PC-9 (cell line): ENCODE measurements around the gene CCNB1IP1. TPM values are rescaled to one million over a fixed set of nuclear protein-coding genes. Genes with fewer than 3 reads are reported as not detected.
A peak's percentile ranks its signal among the peaks of the same experiment; 100 is the strongest.
"Not testable (repeated sequence)": the region's sequence is repeated elsewhere in the genome, so short reads cannot be mapped to it uniquely, and the experiment has no call there.

Source experiments
- BruUV-seq: library from RNA; stranded (reverse); fragments of 400-500 nt; replicated peaks from 2 replicates; lab custom pipeline; 2021; lab: Mats Ljungman, UMichigan
- CTCF ChIA-PET: fragments of 300-600 bp; sonication (Branson Sonifier 250); formaldehyde crosslinking; loops from one replicate; lab custom pipeline; 2022; ENCODE audit warnings: antibody characterized with exemption; lab: Charles Lee
- POLR2A ChIA-PET: fragments of 300-600 bp; sonication (Branson Sonifier 250); formaldehyde crosslinking; loops from one replicate; lab custom pipeline; 2022; ENCODE audit warnings: antibody characterized with exemption; ENCODE audit not compliant: unreplicated experiment; lab: Charles Lee
- DNase-seq, 2 experiments: peaks; one replicate each; pipeline versions ENCODE4 v3.0.0 to v3.0.0-alpha.2; 2015 to 2022; ENCODE audit warnings: mixed read lengths in 1 of 2
- H2AFZ ChIP-seq: fragments of 200-600 bp; sonication (generic); 2 replicates; pipeline ENCODE4 v1.8.1; 2017; ENCODE audit warnings: antibody characterized with exemption
- H3F3A ChIP-seq: fragments of 200-600 bp; sonication (generic); 2 replicates; pipeline ENCODE4 v1.8.1; 2017; ENCODE audit warnings: antibody characterized with exemption, mild to moderate bottlenecking, low read depth; ENCODE audit not compliant: insufficient read depth
- H3K27ac ChIP-seq: fragments of 200-600 bp; sonication (generic); 2 replicates; pipeline ENCODE4 v1.6.1; 2016; ENCODE audit warnings: mixed run types
- H3K27me3 ChIP-seq: fragments of 200-600 bp; sonication (generic); 2 replicates; pipeline ENCODE4 v1.6.1; 2016; ENCODE audit warnings: low read depth, mixed run types; ENCODE audit not compliant: insufficient read depth
- H3K36me3 ChIP-seq: fragments of 200-600 bp; sonication (generic); 2 replicates; pipeline ENCODE4 v1.6.1; 2016; ENCODE audit warnings: low read depth, mixed run types
- H3K4me1 ChIP-seq: fragments of 200-600 bp; sonication (generic); replicated peaks from 2 replicates; pipeline ENCODE4 v1.6.1; 2016; ENCODE audit warnings: mixed run types; ENCODE audit not compliant: insufficient read depth
- H3K4me2 ChIP-seq: fragments of 200-600 bp; sonication (generic); 2 replicates; pipeline ENCODE4 v1.6.1; 2017; ENCODE audit warnings: mixed run types
- H3K4me3 ChIP-seq: fragments of 200-600 bp; sonication (generic); 2 replicates; pipeline ENCODE4 v1.6.1; 2016; ENCODE audit warnings: mixed run types
- H3K79me2 ChIP-seq: fragments of 200-600 bp; sonication (generic); 2 replicates; pipeline ENCODE4 v1.6.1; 2017; ENCODE audit warnings: low read depth, mixed run types
- H3K9me2 ChIP-seq: fragments of 200-600 bp; sonication (generic); 2 replicates; pipeline ENCODE4 v1.8.1; 2017; ENCODE audit warnings: mild to moderate bottlenecking; ENCODE audit not compliant: insufficient read depth
- H3K9me3 ChIP-seq: fragments of 200-600 bp; sonication (generic); 2 replicates; pipeline ENCODE4 v1.8.1; 2016; ENCODE audit warnings: low read depth; ENCODE audit not compliant: insufficient read depth
- H4K20me1 ChIP-seq: fragments of 200-600 bp; sonication (generic); 2 replicates; pipeline ENCODE4 v1.8.1; 2017; ENCODE audit not compliant: insufficient read depth
- CTCF ChIP-seq: fragments of 200-600 bp; sonication (generic); conservative IDR thresholded peaks from 2 replicates; pipeline ENCODE4 v1.6.1; 2017; ENCODE audit warnings: mixed run types, antibody characterized with exemption, mild to moderate bottlenecking, moderate library complexity
- EZH2 ChIP-seq: fragments of 200-600 bp; sonication (generic); IDR thresholded peaks from 2 replicates; pipeline ENCODE4 v1.8.0; 2017; ENCODE audit warnings: antibody characterized with exemption, low read depth
- intact Hi-C: fragments of 100-400 bp; cut with micrococcal nuclease; formaldehyde crosslinking; loops from one replicate; pipeline ENCODE4 v1.10.0; 2022; ENCODE audit not compliant: unreplicated experiment
- total RNA-seq: library from RNA; stranded (reverse); gene quantifications from 2 replicates; pipeline ENCODE4 v1.2.3, GENCODE V29; 2021

The CCNB1IP1 gene
- total RNA-seq, 1 experiment from 2014 or later: 30.8 TPM

DNA sequence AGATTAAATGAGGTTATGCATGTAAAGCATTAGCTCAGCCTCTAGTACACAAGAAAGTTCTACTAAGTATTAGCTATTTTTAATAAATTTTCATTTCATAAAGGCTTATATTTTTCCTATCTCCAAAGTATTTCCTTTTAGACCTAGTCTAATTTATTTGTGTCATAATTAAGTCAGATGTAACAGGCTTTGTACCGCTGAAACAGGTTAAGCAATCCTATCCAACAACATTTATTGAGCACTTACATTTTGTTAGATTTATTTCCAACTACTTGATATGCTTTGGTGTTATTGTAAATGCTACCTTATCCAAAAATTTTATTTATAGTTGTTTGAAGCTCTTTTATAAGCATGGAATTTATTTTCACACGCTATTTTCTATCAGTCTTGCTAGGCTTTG, 8.6 kb upstream of the CCNB1IP1 start:
- peak overlapping the region; percentile 94; the same call in 1 of the 2 replicates for H2AFZ ChIP-seq
- TF ChIP-seq EZH2 (no peak), CTCF (no peak)
- H3K4me3 ChIP-seq: peak overlapping the region; percentile 87

DNA sequence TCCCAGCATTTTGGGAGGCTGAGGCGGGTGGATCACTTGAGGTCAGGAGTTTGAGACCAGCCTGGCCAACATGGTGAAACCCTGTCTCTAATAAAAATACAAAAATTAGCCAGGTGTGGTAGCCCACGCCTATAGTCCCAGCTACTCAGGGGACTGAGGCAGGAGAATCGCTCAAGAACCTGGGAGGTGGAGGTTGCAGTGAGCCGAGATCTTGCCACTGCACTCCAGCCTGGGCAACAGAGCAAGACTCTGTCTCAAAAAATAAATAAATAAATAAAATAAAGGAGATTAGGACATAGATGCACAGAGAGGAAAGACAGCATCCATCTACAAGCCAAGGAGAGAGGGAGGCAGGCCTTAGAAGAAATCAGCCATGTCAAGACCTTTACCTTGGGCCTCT, 8.0 kb upstream of the CCNB1IP1 start:
- H3K79me2 ChIP-seq: peaks cover 15% of the 10 kb centered on the region
- H3K27ac ChIP-seq, BruUV-seq, H3K9me2 ChIP-seq, H3K27me3 ChIP-seq, H3K4me1 ChIP-seq, H2AFZ ChIP-seq, DNase-seq, H4K20me1 ChIP-seq, H3K36me3 ChIP-seq, H3K9me3 ChIP-seq, H3K4me3 ChIP-seq: not testable (repeated sequence)
- peak overlapping the region; percentile 83 for H3K4me2 ChIP-seq
- ChIA-PET POLR2A (interaction anchor here (0.6 to 0.7 kb wide), 3 partner anchors 9 to 1043 kb away, joined by 5 to 8 read pairs (median 7); partner anchors contain the start of gene APEX1), CTCF (interaction anchor here (1.2 kb wide), 1 partner anchor 75 kb away, joined by 3 read pairs; no protein-coding TSS in a partner anchor)
- H3F3A ChIP-seq: peaks cover 20% of the 10 kb centered on the region
- intact Hi-C loops: loop anchor here (10.0 kb wide), 1 partner anchor 124 kb away; the partner anchor contains the start of genes PIP4P1 and PNP

More for the DNA sequence above, 8.6 kb upstream of the CCNB1IP1 start:
- Histone ChIP-seq H3K4me2 (peak overlapping the region; percentile 83), H3F3A (peaks cover 20% of the 10 kb centered on the region), H3K27me3 (no peaks in the 10 kb centered on the region), H3K27ac (peak overlapping the region; percentile 94), H3K79me2 (peaks cover 15% of the 10 kb centered on the region), H3K4me1 (0 out of 2 replicates have a peak, but pooled peaks cover 8% of the 10 kb centered on the region), H3K9me3 (no peaks in the 10 kb centered on the region), H4K20me1 (no peaks in the 10 kb centered on the region), H3K9me2 (no peaks in the 10 kb centered on the region), H3K36me3 (no peaks in the 10 kb centered on the region)
- ChIA-PET POLR2A (interaction anchor here (0.6 to 2.8 kb wide), 5 partner anchors 9 to 1043 kb away, joined by 5 to 31 read pairs (median 13); partner anchors contain the start of genes APEX1 and PIP4P1), CTCF (interaction anchor here (1.0 to 1.2 kb wide), 2 partner anchors 13 to 74 kb away, joined by 3 read pairs; no protein-coding TSS in a partner anchor)
- intact Hi-C loops: loop anchor here (10.0 kb wide), 1 partner anchor 123 kb away; the partner anchor contains the start of genes PIP4P1 and PNP
- DNase-seq: no peak
- BruUV-seq: no TSS peak

DNA sequence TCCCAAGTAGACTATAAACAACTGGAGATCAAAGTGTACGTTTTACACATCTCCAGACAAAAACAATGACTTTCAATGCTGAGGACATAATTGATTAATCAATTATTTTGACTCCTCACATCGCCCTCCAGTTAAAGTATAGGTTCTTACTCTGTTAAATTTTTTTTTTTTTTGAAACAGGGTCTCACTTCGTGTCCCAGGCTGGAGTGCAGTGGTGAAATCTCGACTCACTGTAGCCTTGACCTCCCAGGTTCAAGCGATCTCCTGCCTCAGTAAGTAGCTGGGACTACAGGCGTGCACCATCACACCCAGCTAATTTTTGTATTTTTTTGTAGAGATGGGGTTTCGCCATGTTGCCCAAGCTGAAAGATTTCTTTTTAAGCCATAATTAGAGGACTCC, 938 bp upstream of the CCNB1IP1 start:
- Histone ChIP-seq H3K4me1 (peaks cover 12% of the 10 kb centered on the region; the same call in 1 of the 2 replicates), H3K36me3 (no peaks in the 10 kb centered on the region), H3K27me3 (no peaks in the 10 kb centered on the region), H3K9me3 (no peaks in the 10 kb centered on the region), H4K20me1 (no peaks in the 10 kb centered on the region), H3K4me2 (peak overlapping the region; percentile 89; the same call in 1 of the 2 replicates), H3K27ac (no peak overlapping the region), H3K4me3 (no peak overlapping the region), H3K9me2 (no peaks in the 10 kb centered on the region), H3F3A (peaks cover 4% of the 10 kb centered on the region; the same call in 1 of the 2 replicates), H3K79me2 (peaks cover 38% of the 10 kb centered on the region), H2AFZ (no peak overlapping the region)
- BruUV-seq: no TSS peak
- intact Hi-C loops: no loop called here
- TF ChIP-seq CTCF: no peak
- no peak for TF ChIP-seq EZH2
- CTCF ChIA-PET: no interaction called here
- POLR2A ChIA-PET: no interaction called here
- no peak for DNase-seq
